GM21576 (cell line): Measurements from ENCODE around the gene PPP3CA.

Source experiments
- ATAC-seq: cut with Tn5 transposase; IDR thresholded peaks from one replicate; pipeline ENCODE4 v1.9.1; 2021; ENCODE audit warnings: mild to moderate bottlenecking, moderate library complexity; ENCODE audit not compliant: unreplicated experiment

The PPP3CA gene

GRCh38 chr4:100977746-100978397 lies 369.5 kb downstream of the PPP3CA start:
- ATAC-seq = no peak

DNA sequence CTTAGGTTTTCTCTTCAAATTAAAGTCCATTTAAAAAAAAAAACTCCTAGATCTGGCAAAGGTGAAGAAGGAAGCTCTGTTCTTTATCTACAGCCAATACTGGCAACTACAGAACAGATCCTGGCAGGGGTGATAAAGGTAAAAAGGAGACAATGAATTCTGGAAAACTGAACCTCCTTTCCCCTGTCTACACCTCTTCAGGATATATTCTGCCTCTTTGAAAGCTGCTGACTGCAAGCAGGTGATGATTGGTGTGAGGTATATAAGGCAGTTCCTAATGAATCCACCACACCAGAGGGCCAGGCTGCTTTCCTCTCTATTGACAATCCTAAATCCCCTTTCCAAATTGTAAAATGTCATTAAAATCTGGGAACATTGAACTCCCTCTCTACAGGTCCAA lies 370.1 kb downstream of the PPP3CA start:
- no peak for ATAC-seq
